GM20000 (cell line): Measurements from ENCODE around the gene CCNY.

ENCODE experiments used
- DNase-seq: peaks from one replicate; pipeline ENCODE4 v3.0.0; 2012; ENCODE audit warnings: low spot score
- TF ChIP-seq, protein P1 (sequence below): IDR thresholded peaks from 2 replicates; pipeline ENCODE4 v1.5.1; 2012; ENCODE audit warnings: mild to moderate bottlenecking, control low read depth; ENCODE audit errors: extremely low read depth, missing control alignments

Gene CCNY

DNA sequence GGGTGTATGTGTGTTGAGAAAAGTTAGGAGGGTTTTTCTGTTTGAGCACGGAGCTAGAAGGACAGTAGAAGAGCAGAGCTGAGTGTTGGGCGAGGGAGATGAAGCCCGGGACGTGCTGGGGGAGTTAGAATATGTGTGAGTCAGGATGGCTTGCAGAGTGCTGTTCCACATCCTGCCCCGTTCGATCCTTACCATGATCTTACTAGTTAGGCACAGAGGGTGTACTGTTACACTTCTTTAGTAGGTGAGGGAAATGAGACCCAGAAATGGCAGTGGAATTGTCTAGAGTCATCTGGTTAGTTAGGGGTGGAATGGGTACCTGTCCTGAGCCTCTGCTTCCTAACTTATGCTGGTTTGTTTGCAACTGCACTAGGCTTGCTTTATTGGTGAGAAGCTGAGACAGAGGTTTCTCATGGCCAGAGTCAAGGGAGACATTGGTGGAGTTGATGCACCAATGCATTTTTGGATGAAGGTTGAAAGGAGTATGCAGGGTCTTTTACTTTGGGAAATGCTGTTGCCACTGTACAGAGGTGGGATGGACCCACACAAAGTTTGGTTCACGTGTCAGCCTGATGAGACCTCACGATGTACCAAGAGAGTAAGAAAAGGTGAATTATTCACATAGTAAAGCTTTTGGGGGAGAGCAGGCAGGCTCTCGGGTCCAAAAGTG lies 42.4 kb downstream of the CCNY start:
- TF ChIP-seq, protein P1, sequence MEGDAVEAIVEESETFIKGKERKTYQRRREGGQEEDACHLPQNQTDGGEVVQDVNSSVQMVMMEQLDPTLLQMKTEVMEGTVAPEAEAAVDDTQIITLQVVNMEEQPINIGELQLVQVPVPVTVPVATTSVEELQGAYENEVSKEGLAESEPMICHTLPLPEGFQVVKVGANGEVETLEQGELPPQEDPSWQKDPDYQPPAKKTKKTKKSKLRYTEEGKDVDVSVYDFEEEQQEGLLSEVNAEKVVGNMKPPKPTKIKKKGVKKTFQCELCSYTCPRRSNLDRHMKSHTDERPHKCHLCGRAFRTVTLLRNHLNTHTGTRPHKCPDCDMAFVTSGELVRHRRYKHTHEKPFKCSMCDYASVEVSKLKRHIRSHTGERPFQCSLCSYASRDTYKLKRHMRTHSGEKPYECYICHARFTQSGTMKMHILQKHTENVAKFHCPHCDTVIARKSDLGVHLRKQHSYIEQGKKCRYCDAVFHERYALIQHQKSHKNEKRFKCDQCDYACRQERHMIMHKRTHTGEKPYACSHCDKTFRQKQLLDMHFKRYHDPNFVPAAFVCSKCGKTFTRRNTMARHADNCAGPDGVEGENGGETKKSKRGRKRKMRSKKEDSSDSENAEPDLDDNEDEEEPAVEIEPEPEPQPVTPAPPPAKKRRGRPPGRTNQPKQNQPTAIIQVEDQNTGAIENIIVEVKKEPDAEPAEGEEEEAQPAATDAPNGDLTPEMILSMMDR, result no peak
- DNase-seq, result no peak

DNA sequence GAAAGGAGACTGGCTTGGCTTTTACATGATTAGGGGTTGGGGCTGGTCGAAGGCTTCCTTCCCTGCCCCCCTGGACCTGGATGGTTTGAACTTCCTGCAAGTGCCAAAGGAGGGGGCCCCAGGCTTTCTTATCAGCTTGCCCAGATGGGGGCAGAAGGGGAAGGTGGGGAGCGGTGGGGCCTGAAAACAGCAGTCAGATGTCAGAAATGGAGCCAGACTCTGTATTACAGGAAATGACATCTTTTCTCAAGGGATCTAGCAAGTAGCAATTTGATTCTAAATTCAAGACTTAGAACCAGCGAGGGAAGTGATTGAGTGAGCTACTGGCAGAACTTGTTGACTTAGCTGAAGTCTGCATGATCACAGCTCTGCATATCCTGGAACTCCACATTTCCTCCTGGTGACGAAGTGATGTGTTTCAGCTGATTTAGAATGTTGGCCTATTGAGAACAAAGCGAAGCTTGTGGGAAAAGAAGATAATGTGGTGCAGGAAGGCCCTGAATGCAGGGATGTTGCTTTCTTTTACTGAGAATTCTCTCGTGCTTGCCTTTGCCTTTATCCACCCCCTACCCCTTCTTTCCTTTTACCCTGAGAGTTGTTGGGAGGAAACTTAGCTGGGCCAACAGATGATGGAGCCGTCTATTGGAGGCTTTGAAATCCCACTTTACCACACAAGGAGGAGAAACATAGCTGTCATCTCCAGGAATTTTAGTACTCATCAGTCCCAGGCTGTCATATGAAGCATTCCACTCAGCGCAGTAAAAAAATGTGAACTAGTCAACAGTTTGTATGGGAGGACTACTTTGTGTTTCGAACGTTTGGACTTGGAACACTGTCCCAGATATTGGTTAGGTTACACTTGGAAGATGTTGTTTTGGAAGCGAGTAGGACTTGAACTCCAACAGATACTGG lies 43.2 kb downstream of the CCNY start:
- TF ChIP-seq, protein P1, result no peak
- DNase-seq, result peak; percentile 64

DNA sequence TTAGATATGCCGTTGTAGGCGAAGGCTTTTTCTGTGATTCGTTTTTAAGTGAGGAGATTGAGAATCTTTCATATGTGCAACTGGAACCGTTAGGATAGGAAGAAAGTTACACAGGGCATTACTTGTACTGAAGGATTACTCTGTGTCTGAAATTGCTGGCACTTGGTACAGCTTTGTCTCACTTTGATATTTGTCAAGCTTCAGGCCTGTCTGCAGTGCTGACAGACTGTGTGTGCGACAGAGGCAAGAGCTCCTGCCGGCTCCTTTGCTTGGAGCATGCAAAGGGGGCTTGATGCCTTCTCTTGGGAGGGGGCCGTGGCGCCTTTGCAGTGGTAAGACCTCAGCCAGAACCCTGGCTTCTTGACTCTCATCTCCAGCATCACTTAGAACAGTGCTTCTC lies 45.8 kb downstream of the CCNY start:
- TF ChIP-seq, protein P1, result no peak
- no peak for DNase-seq

DNA sequence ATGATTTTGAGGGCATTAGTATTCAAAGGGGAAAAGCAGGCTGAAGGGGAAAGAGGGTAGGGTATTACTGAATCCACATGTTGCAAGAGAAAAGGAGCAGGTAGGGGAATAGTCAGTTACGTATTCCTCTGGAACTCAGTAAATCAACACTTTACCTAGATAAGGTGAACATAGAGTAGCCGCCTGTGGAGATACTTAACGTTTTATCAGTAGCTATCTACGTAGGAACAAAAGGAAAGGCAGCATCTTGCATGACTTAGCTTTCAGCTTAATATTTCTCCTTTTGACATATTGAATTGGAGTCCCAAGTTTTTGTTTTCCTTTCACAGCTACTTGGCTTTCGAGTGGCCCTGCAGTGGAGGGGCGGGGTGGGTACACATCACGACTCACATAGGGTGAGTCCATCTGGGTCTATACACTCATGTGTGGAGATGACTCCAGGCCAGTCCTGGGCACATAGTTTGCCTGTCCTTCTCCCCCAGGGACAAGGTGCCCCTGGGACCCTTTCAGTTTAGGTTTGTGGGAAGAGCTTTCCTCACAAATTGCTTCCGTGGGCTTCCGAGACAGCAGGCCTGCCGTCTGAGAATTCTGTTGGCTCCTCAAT lies 48.1 kb downstream of the CCNY start:
- TF ChIP-seq, protein P1, result no peak
- no peak for DNase-seq

DNA sequence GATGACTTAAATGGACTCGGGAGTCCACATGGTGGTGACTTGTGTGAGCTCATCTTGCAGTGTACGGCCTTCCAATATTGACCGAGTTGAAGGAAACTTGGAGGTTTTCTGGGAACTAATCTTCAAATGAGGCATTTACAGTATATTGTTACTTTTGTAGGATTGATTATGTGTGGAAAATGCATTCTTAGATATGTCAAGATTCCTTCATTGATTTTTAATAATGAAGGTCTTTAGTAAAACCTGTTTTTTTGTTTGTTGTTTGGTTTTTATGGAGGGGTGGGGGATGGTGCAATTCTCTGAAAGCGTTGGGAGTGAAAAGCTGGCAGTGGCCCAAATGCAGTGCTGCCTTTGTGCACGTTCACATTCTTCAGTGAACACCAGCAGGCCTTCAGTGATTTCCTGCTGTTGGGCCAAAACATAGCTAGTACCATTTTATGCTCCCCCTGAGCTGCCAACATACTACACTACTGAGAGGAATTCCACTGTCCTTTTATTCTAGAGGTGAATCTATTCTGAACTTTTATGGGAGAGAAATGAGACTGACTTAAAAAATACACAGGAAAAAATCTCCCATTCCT lies 50.4 kb downstream of the CCNY start:
- DNase-seq, result no peak
- TF ChIP-seq, protein P1, result no peak

DNA sequence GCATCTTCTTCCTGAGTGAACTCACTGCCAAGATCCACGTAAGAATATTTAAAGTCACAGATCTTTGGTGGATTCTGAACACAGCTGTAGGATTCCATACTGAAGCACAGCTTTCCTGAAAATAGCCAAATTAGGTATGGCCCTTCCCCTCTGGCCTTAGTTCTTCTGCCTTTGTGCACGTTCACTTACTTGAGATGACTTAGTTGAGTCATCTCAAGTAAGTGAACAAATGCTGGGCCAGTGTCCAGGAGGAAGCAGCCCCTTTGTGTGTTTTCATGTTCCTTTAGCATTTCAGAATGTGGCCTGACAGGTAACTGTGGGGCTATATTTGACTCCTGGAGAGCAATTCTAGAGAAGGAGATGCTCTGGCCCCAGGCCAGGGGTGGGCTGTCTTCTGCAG lies 51.5 kb downstream of the CCNY start:
- TF ChIP-seq, protein P1, result no peak
- no peak for DNase-seq
